NCI-H1105 (cell line): ENCODE results near the gene LIN7B.
A peak's percentile ranks its signal among the peaks of the same experiment; 100 is the strongest.
"Not testable (repeated sequence)": the region's sequence is repeated elsewhere in the genome, so short reads cannot be mapped to it uniquely, and the experiment has no call there.

Experiments
- DNase-seq: peaks from one replicate; lab custom pipeline; 2025; lab: John Stamatoyannopoulos, UW

Gene LIN7B

GRCh38 chr19:49145573-49146407, 31.6 kb downstream of the LIN7B start:
- DNase-seq, result peak; percentile 53

GRCh38 chr19:49146408-49146770, 32.2 kb downstream of the LIN7B start:
- DNase-seq, result not testable (repeated sequence)

GRCh38 chr19:49148044-49148682, 34.0 kb downstream of the LIN7B start:
- DNase-seq, result no peak

- DNase-seq, result peak; percentile 95
Observed at GRCh38 chr19:49148784-49149651, 34.8 kb downstream of the LIN7B start.

- peak; percentile 79 for DNase-seq
Observed at GRCh38 chr19:49149652-49150105, 35.5 kb downstream of the LIN7B start.

GRCh38 chr19:49150106-49150943, 36.2 kb downstream of the LIN7B start:
- DNase-seq, result peak; percentile 81

- no peak for DNase-seq
Observed at GRCh38 chr19:49150944-49151243, 36.7 kb downstream of the LIN7B start.

GRCh38 chr19:49151267-49152118, 37.3 kb downstream of the LIN7B start:
- DNase-seq, result peak; percentile 68

- DNase-seq, result no peak
Observed at GRCh38 chr19:49152119-49152550, 38.0 kb downstream of the LIN7B start.

- DNase-seq, result no peak
Observed at GRCh38 chr19:49153167-49153809, 39.1 kb downstream of the LIN7B start.

- no peak for DNase-seq
Observed at GRCh38 chr19:49154279-49154678, 40.1 kb downstream of the LIN7B start.

- no peak for DNase-seq
Observed at GRCh38 chr19:49155005-49155819, 41.0 kb downstream of the LIN7B start, which contains the start of gene HRC. TSS of gene HRC (minus strand) at chr19:49155396. CDS start at chr19:49155237, 159 bp downstream.

- no peak for DNase-seq
Observed at GRCh38 chr19:49155820-49156346, 41.7 kb downstream of the LIN7B start.

GRCh38 chr19:49157445-49158224, 43.5 kb downstream of the LIN7B start, which contains the start of gene TRPM4:
TSS of gene TRPM4 (plus strand) at chr19:49157792. CDS start at chr19:49157867, 75 bp downstream.
- DNase-seq, result peak; percentile 89

- no peak for DNase-seq
Observed at GRCh38 chr19:49160450-49161189, 46.5 kb downstream of the LIN7B start.

- DNase-seq, result no peak
Observed at GRCh38 chr19:49161987-49162386, 47.8 kb downstream of the LIN7B start.

GRCh38 chr19:49165111-49165750, 51.1 kb downstream of the LIN7B start:
- DNase-seq, result no peak
